ENCODE measurements around the gene OR2A42.
"Not testable (repeated sequence)": the region's sequence is repeated elsewhere in the genome, so short reads cannot be mapped to it uniquely, and the experiment has no call there.

The OR2A42 gene

GRCh38 chr7:144223675-144224074 lies 15.7 kb downstream of the OR2A42 start:
- DNase-seq (ENCODE audit: low read depth in 2 of 2), result not testable (repeated sequence)

- DNase-seq (ENCODE audit: low read depth in 2 of 2), result not testable (repeated sequence)
These were observed 18.9 kb downstream of the OR2A42 start for GRCh38 chr7:144220531-144220930.

GRCh38 chr7:144219149-144219548 lies 20.3 kb downstream of the OR2A42 start:
- not testable (repeated sequence) for DNase-seq (ENCODE audit: low read depth in 2 of 2)

DNA sequence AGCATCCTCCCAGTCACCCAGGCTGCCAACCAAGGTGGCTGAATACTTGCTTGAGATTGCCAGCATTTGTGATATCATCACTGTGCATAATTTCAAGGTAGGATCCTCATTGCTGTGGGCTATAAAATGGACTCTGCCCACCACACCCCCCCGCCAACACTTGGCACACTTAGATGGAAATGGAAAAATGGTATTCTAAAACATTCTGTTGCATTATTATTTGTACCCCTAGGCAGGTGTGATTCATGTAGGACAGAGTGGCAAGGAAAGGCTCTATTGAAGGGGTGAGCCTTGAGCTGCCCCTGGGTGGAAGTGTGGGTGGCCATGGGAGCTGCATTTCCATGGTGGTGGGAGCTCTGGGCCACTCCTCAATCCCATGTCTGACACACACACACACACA lies 20.8 kb downstream of the OR2A42 start:
- not testable (repeated sequence) for DNase-seq (ENCODE audit: low read depth in 2 of 2)

- not testable (repeated sequence) for DNase-seq (ENCODE audit: low read depth in 2 of 2)
These were observed 22.2 kb downstream of the OR2A42 start for GRCh38 chr7:144217200-144217599.

DNA sequence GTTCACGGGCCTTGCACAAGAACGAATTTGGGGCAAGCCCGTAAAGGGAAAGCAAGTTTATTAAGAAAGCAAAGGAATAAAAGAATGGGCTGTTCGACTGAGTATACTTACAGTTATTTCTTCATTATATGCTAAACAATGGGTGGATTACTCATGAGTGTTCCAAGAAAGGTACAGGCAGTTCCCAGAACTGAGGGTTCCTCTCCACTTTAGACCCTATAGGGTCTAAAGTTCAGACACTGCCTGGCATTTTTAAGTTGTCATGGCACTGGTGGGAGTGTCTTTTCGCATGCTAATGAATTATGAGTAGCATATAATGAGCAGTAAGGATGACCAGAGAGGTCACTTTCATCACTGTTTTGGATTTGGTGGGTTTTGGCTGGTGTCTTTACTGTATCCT lies 34.1 kb downstream of the OR2A42 start:
- not testable (repeated sequence) for DNase-seq (ENCODE audit: low read depth in 2 of 2)

DNA sequence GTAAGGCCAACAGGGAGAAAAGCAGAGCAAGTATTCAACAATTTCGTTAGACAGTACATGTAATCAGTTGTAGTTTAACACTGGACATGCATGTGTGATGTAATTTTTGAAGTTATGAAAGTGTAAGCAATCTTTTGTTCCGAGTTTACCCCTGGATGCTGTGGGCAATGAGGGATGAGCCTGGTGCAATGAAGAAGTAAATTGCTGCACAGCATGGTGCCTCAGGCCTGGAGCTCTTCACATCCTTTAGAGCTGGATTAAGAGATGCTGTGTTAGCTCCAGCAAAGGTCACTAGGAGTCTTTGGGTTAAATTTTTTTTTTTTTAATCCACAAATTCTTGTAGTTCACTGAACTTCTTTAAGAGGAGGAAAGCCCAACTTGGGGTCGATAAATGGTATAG lies 36.3 kb downstream of the OR2A42 start:
- not testable (repeated sequence) for DNase-seq (ENCODE audit: low read depth in 2 of 2)

- not testable (repeated sequence) for DNase-seq (ENCODE audit: low read depth in 2 of 2)
These were observed 37.4 kb downstream of the OR2A42 start for GRCh38 chr7:144201978-144202377.

DNA sequence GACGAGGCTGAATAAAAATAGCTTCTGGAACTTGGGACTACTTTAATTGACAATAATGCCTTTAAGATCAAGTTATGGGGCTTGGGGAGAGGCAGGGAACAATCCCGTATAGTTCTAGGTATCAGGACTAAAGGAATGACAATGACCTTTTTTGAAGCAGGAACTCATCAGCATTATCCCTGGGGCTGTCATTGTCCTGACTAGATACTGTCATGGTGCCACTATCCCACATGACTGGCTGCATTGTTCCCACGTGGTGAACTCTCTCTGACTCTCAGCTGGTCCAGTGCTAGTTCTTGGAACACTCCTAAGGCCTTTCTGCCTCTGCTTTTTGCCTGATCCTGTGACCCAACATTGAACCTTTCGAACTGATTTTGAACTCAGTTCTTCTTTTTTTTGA lies 40.5 kb downstream of the OR2A42 start:
- DNase-seq (ENCODE audit: low read depth in 2 of 2), result not testable (repeated sequence)

- not testable (repeated sequence) for DNase-seq (ENCODE audit: low read depth in 2 of 2)
These were observed 44.1 kb downstream of the OR2A42 start, which contains the start of gene ARHGEF35 for GRCh38 chr7:144195212-144195872. Gene ARHGEF35 (minus strand): TSS chr7:144195833. CDS start chr7:144188383, 7,450 bp downstream.

DNA sequence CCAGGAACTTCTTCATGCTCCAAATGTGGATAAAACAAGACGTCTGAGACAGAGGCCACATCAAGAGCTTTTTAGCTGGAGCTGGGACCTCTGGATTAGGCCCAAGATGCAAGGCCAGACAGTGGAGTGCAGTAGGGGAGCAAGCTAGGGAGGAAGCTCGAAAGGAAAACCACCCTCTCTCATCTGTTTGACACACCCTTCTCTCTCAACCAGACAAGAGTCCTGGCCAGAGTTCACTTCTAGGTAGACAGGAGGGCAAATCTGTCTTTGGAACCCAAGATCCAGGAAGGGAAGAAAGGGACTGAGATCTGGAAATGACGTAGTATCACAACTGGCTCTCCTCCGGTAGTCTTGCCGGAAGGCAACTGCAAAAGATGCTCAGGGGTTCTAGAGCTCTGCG lies 45.0 kb downstream of the OR2A42 start:
- DNase-seq (ENCODE audit: low read depth in 2 of 2), result not testable (repeated sequence)

DNA sequence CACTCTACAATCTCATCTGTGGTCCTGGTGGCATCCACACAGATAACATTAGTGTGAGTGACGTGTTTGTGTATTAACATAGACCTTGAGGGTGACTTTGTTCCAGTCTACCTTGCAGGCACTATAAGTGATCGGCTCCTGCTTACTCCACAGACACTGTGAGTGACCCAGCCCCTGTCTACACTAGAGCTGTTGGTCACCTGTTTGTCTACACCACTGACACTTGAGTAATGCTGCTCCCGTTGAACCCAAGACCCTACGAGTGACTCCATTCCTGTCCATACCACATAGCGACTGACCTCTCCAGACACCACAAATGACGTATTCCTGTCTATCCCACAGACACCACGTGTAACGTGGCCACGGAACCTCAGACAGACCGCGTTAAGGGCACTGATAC lies 45.6 kb downstream of the OR2A42 start:
- DNase-seq (ENCODE audit: low read depth in 2 of 2), result not testable (repeated sequence)

GRCh38 chr7:144188578-144189171 lies 50.7 kb downstream of the OR2A42 start:
- not testable (repeated sequence) for DNase-seq (ENCODE audit: low read depth in 2 of 2)

GRCh38 chr7:144187848-144188247 lies 51.6 kb downstream of the OR2A42 start:
- DNase-seq (ENCODE audit: low read depth in 2 of 2), result not testable (repeated sequence)

DNA sequence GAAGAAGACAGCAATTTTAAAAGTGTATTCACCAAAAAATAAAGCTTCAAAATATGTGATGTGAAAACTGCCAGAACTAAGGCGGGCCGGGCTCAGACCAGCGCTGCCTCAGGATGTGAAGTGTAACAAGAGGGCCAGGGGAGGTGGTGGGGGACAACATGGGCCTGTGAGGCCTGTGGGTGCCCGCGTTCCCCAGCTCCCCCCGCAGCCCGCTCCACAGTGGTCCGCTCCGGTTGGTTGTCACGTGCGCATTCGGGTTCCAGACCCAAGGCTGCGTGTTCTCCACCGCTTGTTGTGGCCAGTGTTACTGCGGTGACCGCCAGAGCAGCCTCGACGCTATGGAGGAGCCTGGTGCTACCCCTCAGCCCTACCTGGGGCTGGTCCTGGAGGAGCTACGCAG lies 56.2 kb downstream of the OR2A42 start, which contains the start of gene CTAGE4:
Gene CTAGE4, plus strand, starts transcription at position 301 of the 400 bp plus-strand sequence. Its CDS starts 38 bp downstream, at position 339.
- DNase-seq (ENCODE audit: low read depth in 2 of 2), result not testable (repeated sequence)

- not testable (repeated sequence) for DNase-seq (ENCODE audit: low read depth in 2 of 2)
These were observed 60.3 kb downstream of the OR2A42 start for GRCh38 chr7:144179165-144179479.

GRCh38 chr7:144178380-144179164 lies 60.8 kb downstream of the OR2A42 start:
- DNase-seq (ENCODE audit: low read depth in 2 of 2), result not testable (repeated sequence)
